Measurements from ENCODE around the gene MAP3K14. TPM values are rescaled to one million over a fixed set of nuclear protein-coding genes. Genes with fewer than 3 reads are reported as not detected.

The MAP3K14 gene
- total RNA-seq, 2 experiments from 2014 or later, result 31.6 to 31.9 TPM

GRCh38 chr17:45262516-45263476 lies 54.0 kb downstream of the MAP3K14 start:
- peaks cover 30% of the 10 kb centered on the region for H3K36me3 Mint-ChIP-seq (ENCODE audit: low read depth)
- peak overlapping the region; percentile 85 for H3K27ac Mint-ChIP-seq
- ATAC-seq, result peak; percentile 9
- peak overlapping the region; percentile 76 for H3K4me3 Mint-ChIP-seq
- DNase-seq, result no peak
- peaks cover 34% of the 10 kb centered on the region for H3K4me1 Mint-ChIP-seq (ENCODE audit: low read depth)
- no peaks in the 10 kb centered on the region for H3K27me3 Mint-ChIP-seq
- ChIA-PET CTCF (interaction anchor here (0.8 to 2.2 kb wide), 7 partner anchors 9 to 131 kb away, joined by 3 to 9 read pairs (median 5); partner anchors contain the start of gene ACBD4), POLR2A (interaction anchor here (0.6 to 2.1 kb wide), 5 partner anchors 14 to 56 kb away, joined by 3 to 9 read pairs (median 3); partner anchors contain the start of gene FMNL1)
- TF ChIP-seq, protein P1, sequence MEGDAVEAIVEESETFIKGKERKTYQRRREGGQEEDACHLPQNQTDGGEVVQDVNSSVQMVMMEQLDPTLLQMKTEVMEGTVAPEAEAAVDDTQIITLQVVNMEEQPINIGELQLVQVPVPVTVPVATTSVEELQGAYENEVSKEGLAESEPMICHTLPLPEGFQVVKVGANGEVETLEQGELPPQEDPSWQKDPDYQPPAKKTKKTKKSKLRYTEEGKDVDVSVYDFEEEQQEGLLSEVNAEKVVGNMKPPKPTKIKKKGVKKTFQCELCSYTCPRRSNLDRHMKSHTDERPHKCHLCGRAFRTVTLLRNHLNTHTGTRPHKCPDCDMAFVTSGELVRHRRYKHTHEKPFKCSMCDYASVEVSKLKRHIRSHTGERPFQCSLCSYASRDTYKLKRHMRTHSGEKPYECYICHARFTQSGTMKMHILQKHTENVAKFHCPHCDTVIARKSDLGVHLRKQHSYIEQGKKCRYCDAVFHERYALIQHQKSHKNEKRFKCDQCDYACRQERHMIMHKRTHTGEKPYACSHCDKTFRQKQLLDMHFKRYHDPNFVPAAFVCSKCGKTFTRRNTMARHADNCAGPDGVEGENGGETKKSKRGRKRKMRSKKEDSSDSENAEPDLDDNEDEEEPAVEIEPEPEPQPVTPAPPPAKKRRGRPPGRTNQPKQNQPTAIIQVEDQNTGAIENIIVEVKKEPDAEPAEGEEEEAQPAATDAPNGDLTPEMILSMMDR (IDR thresholded peaks at IDR 0.05), result no peak
- no peaks in the 10 kb centered on the region for H3K9me3 Mint-ChIP-seq
- intact Hi-C loops (cut with micrococcal nuclease), result loop anchor here (5.0 kb wide), 1 partner anchor 40 kb away; the partner anchor contains the start of gene FMNL1

DNA sequence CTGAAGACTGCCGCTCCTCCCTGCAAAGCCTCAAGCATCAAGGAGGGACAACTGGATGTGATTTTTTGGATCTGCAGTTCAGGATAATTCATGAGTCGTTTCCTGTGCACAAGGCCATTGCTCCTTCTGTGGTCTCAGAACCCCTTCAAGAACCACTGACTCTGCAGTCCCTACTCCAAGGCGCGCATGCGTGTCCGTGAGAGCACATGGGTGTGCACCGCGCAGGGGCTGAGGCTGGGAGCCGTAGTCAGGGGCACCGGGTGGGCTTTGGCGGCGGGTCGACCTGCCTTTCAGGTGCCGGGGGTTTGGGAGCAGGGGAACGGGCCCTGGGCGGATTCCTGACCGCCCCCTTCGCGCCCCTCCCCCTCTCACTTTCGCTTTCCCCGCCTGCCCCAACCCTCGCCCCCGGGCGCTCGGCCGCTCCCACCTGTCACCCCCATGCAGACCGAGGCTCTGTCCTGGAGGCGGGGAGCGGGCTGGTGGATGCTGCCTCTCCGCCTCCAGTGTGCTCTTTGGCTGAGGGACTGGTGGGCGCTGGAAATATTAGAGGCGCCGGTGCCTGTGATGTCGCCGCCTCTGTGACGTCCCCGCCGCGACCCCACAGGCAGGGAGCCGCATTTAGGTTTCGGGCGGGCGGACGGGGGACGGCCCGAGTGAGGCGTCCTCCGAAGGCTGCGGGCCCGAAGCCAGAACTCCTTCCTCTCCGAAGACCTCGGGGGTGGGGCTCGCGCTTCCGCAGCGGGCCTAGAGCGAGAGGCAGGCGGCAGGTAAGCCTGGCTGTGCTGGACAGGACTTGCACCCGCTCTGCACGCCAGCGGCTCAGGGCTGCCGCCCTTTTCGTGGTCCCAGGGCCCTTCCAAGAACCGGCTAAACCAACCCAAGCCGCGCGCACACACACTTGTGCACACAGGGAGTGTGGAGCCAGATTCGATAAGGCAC lies 55.0 kb downstream of the MAP3K14 start, which contains the start of gene SPATA32:
Gene SPATA32, minus strand, starts transcription at position 518 of the 939 bp plus-strand sequence. Its CDS starts 78 bp downstream, at position 440.
- TF ChIP-seq, protein P1 (IDR thresholded peaks at IDR 0.05), result no peak
- peaks cover 34% of the 10 kb centered on the region for H3K4me1 Mint-ChIP-seq (ENCODE audit: low read depth)
- ATAC-seq (peak; percentile 94), DNase-seq (peak; percentile 91)
- intact Hi-C loops (cut with micrococcal nuclease), result loop anchor here (5.0 kb wide), 1 partner anchor 40 kb away; the partner anchor contains the start of gene FMNL1
- peak within 1 kb of the TSS; percentile 85 for H3K27ac Mint-ChIP-seq
- H3K27me3 Mint-ChIP-seq, result no peaks in the 10 kb centered on the region
- ChIA-PET POLR2A (interaction anchor here (0.8 to 2.1 kb wide), 6 partner anchors 13 to 114 kb away, joined by 3 to 9 read pairs (median 4); partner anchors contain the start of genes FMNL1 and HEXIM1), CTCF (interaction anchor here (1.0 to 2.2 kb wide), 7 partner anchors 10 to 132 kb away, joined by 3 to 9 read pairs (median 5); partner anchors contain the start of gene ACBD4)
- no peaks in the 10 kb centered on the region for H3K9me3 Mint-ChIP-seq
- peak within 1 kb of the TSS; percentile 76 for H3K4me3 Mint-ChIP-seq
- H3K36me3 Mint-ChIP-seq (ENCODE audit: low read depth), result peaks cover 23% of the 10 kb centered on the region

DNA sequence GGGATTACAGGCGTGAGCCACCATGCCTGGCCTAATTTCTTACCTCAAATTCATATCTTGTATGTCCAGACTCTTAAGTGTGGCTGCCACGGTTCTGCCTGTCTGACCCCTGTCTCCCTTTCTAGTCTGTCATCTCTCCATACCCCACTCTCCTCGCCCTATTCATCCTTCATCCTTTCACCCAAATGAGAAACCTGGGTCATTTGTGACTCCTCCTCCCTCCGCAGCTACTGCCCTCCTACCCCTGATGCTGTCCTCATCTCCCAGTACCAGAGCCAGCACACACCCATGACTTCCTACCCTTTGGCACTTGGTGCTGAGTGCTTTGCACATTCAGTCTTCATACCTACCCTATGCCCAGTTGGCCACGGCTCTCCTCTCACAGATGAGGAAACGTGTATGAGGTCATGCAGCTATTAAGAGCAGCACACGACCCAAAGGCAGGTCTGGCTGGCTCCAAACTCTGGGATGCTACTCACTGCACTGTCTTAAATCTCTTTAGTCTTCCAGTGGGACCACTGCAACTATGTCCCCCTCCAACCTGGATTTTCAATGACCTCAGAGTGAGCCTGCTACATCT lies 56.5 kb downstream of the MAP3K14 start:
- H3K4me3 Mint-ChIP-seq, result no peak overlapping the region

GRCh38 chr17:45258981-45259380 lies 57.8 kb downstream of the MAP3K14 start:
- H3K27me3 Mint-ChIP-seq, result no peaks in the 10 kb centered on the region
- no peak overlapping the region for H3K4me3 Mint-ChIP-seq
- no peak overlapping the region for H3K27ac Mint-ChIP-seq
- peaks cover 9% of the 10 kb centered on the region for H3K36me3 Mint-ChIP-seq (ENCODE audit: low read depth)
- intact Hi-C loops (cut with micrococcal nuclease), result no loop called here
- H3K9me3 Mint-ChIP-seq, result no peaks in the 10 kb centered on the region
- ChIA-PET POLR2A (interaction anchor here (1.0 to 6.1 kb wide), 6 partner anchors 12 to 55 kb away, joined by 3 to 45 read pairs (median 4); no protein-coding TSS in a partner anchor), CTCF (interaction anchor here (0.8 to 2.7 kb wide), 12 partner anchors 8 to 126 kb away, joined by 3 to 11 read pairs (median 4); partner anchors contain the start of gene ACBD4)
- no peak for DNase-seq
- ATAC-seq, result no peak
- TF ChIP-seq, protein P1 (IDR thresholded peaks at IDR 0.05), result no peak
- peaks cover 53% of the 10 kb centered on the region for H3K4me1 Mint-ChIP-seq (ENCODE audit: low read depth)

More for the DNA sequence above, 56.5 kb downstream of the MAP3K14 start:
- ATAC-seq (no peak), DNase-seq (no peak)
- TF ChIP-seq, protein P1 (IDR thresholded peaks at IDR 0.05), result no peak
- Mint-ChIP-seq H3K4me1 (ENCODE audit: low read depth) (peaks cover 48% of the 10 kb centered on the region), H3K9me3 (no peaks in the 10 kb centered on the region), H3K27ac (no peak overlapping the region), H3K36me3 (ENCODE audit: low read depth) (peaks cover 14% of the 10 kb centered on the region), H3K27me3 (no peaks in the 10 kb centered on the region)
- intact Hi-C loops (cut with micrococcal nuclease), result loop anchor here (5.0 kb wide), 1 partner anchor 38 kb away; the partner anchor contains the start of gene FMNL1
- ChIA-PET POLR2A (interaction anchor here (0.9 to 6.1 kb wide), 6 partner anchors 13 to 129 kb away, joined by 3 to 45 read pairs (median 4); partner anchors contain the start of gene HEXIM1), CTCF (interaction anchor here (0.7 to 2.7 kb wide), 7 partner anchors 10 to 126 kb away, joined by 3 to 11 read pairs (median 4); no protein-coding TSS in a partner anchor)
